ENCODE measurements around the gene CPB2. TPM values are rescaled to one million over a fixed set of nuclear protein-coding genes. Genes with fewer than 3 reads are reported as not detected.

Gene CPB2
- total and polyA plus RNA-seq, 3 donors from 2014 or later, result not detected

DNA sequence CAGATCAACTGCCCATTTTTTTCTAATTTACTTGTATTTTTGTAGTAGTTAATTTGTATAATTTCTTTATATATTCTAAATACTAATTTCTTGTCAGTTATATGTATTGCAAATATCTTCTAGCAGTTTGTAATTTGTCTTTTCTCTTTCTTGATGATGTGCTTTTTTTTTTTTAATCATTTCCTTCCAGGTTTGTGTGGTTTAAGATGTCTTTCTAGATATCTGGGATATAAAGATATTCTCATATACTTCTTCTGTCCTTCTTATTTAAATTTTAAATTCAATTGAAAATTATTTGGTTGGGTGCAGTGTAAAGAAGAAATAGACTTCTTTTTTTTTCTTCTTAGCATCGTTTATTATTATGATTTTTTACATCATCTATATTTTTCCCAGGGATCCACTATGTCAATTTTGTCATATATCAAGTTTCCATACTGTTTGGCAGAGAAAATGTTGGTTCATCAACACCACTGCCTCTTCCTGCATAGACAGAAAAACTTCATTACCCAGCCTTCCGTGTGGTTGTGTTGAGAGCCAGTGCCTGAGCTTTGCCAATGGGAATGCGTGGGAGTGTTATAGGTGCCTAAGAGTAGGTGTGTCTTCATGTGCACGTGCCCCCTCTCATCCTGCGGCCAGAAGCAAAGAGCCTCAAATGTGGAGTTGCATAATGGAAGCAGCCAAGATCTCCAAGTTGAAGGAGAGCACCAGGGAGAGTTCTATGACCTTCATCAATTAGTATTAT lies 15.8 kb downstream of the CPB2 start:
- 74 to 76% methylated on average over 5 of the region's 5 CpGs for WGBS, 2 donors
- H3K27ac ChIP-seq, result no peak overlapping the region
- intact Hi-C loops (cut with DNase I; ENCODE audit: low total_unique reads), result no loop called here
- H3K4me3 ChIP-seq, result no peak overlapping the region
- H3K9me3 ChIP-seq, result no peaks in the 10 kb centered on the region
- no peaks in the 10 kb centered on the region for H3K36me3 ChIP-seq (ENCODE audit: low read depth, missing control alignments)
- H3K4me1 ChIP-seq, result no peaks in the 10 kb centered on the region
- TF ChIP-seq, protein P1, sequence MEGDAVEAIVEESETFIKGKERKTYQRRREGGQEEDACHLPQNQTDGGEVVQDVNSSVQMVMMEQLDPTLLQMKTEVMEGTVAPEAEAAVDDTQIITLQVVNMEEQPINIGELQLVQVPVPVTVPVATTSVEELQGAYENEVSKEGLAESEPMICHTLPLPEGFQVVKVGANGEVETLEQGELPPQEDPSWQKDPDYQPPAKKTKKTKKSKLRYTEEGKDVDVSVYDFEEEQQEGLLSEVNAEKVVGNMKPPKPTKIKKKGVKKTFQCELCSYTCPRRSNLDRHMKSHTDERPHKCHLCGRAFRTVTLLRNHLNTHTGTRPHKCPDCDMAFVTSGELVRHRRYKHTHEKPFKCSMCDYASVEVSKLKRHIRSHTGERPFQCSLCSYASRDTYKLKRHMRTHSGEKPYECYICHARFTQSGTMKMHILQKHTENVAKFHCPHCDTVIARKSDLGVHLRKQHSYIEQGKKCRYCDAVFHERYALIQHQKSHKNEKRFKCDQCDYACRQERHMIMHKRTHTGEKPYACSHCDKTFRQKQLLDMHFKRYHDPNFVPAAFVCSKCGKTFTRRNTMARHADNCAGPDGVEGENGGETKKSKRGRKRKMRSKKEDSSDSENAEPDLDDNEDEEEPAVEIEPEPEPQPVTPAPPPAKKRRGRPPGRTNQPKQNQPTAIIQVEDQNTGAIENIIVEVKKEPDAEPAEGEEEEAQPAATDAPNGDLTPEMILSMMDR (IDR thresholded peaks at IDR 0.05), result no peak
- TF ChIP-seq POLR2A (IDR thresholded peaks at IDR 0.05), result no peak
- no peaks in the 10 kb centered on the region for H3K27me3 ChIP-seq
- DNase-seq, result no peak

DNA sequence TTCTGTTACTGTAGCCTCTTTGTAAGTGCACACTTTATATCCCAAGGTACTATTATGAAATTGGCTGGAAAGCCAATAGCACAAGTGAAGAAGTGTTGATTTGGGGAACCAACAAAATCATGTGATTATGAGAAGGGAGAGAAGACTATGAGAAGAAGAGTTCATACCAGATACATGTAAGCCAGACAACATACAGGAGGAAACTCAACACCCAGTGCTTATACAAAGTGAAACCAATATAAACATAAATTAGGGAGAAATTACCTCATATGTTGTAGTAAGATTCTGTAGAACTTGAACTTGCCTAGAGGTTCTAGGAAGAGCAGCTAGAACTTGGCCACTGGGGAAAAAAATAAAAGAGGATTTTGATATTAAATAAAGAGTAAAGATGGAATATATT lies 17.4 kb downstream of the CPB2 start:
- no peaks in the 10 kb centered on the region for H3K4me1 ChIP-seq
- no peaks in the 10 kb centered on the region for H3K27me3 ChIP-seq
- intact Hi-C loops (cut with DNase I; ENCODE audit: low total_unique reads), result no loop called here
- no peaks in the 10 kb centered on the region for H3K36me3 ChIP-seq (ENCODE audit: low read depth, missing control alignments)
- DNase-seq, result no peak
- no peak overlapping the region for H3K4me3 ChIP-seq
- no peak for TF ChIP-seq POLR2A (IDR thresholded peaks at IDR 0.05)
- TF ChIP-seq, protein P1 (IDR thresholded peaks at IDR 0.05), result no peak
- no peaks in the 10 kb centered on the region for H3K9me3 ChIP-seq
- H3K27ac ChIP-seq, result no peak overlapping the region

DNA sequence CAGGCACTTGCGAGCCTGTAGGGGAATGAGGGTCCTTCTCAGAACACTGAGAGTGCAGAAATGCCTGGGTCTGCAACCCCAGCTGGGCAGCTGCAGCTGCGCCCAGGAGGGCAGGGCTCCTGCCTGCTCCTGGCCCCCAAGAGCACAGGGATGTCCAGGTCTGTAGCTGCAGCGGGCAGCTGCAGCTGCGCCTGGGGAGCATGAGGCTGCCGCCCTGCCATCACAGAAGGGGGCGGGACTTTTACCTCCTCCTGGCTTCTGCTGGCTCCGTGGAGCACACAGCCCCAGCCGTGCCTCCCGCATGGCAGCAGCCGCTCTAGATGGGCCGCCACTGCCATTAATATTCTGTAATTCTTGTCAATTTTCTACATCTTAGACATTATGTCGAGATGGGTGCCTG lies 17.8 kb downstream of the CPB2 start:
- H3K27ac ChIP-seq, result no peak overlapping the region
- TF ChIP-seq, protein P1 (IDR thresholded peaks at IDR 0.05), result no peak
- TF ChIP-seq POLR2A (IDR thresholded peaks at IDR 0.05), result no peak
- intact Hi-C loops (cut with DNase I; ENCODE audit: low total_unique reads), result no loop called here
- WGBS, 2 donors, result 55 to 73% methylated on average over 8 to 12 of the region's 12 CpGs
- H3K4me3 ChIP-seq, result peak overlapping the region in 1 of 2 donors; percentile 4
- no peaks in the 10 kb centered on the region for H3K4me1 ChIP-seq
- DNase-seq, result no peak
- H3K36me3 ChIP-seq (ENCODE audit: low read depth, missing control alignments), result no peaks in the 10 kb centered on the region
- no peaks in the 10 kb centered on the region for H3K27me3 ChIP-seq
- H3K9me3 ChIP-seq, result no peaks in the 10 kb centered on the region

DNA sequence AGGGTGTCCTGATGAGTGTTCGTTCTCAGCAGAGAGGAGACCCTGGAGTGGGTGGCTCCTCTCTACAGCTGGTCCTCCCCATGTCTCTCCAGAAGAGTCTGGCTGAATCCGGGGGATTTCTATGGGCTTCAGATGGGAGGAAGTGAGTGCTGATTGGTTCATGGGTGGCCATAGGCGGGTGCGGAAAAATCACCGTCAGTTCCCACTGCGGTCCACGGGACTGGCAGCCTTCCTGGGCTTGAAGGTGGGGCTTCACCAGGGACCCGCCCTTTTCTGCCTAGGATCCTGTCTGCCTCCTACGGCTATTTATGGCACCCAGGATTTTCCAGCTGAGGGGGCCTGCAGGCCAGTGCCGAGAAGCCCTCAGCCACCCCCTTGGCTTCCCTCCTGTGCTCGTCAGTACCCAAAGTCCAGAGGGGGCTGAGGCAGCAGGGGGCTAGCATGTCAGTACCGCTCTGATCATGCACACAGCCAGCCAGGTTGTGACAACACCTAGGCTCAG lies 18.4 kb downstream of the CPB2 start:
- Histone ChIP-seq H3K9me3 (no peaks in the 10 kb centered on the region), H3K27me3 (no peaks in the 10 kb centered on the region), H3K4me3 (peak overlapping the region in 1 of 2 donors; percentile 4), H3K36me3 (ENCODE audit: low read depth, missing control alignments) (no peaks in the 10 kb centered on the region), H3K27ac (no peak overlapping the region), H3K4me1 (no peaks in the 10 kb centered on the region)
- TF ChIP-seq, protein P1 (IDR thresholded peaks at IDR 0.05), result no peak
- TF ChIP-seq POLR2A (IDR thresholded peaks at IDR 0.05), result no peak
- DNase-seq, result no peak
- intact Hi-C loops (cut with DNase I; ENCODE audit: low total_unique reads), result no loop called here
- 68% methylated on average over 12 of the region's 12 CpGs; no CpG with 5 or more reads in 1 of the 2 donors for WGBS, 2 donors

DNA sequence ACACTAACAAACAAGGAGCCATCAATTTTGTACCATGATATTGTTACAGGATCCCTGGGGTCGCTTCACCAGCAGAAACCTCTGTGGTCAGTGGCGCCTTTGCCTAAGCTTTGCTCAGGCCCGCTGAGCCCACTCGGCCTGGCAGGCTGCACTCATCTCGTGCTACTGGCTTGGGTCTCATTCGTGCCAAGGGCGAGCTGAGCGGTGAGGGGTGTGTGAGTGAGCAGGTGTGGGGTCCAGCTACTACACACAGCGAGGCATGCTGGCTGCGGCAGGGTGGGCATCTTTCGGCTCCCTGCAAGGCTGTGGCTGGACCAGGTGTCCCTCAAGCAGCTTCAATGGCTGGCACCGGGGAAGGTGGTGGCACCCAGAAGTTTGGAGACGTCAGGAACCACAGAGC lies 19.1 kb downstream of the CPB2 start:
- H3K4me3 ChIP-seq, result no peak overlapping the region
- 59 to 83% methylated on average over 8 to 13 of the region's 13 CpGs for WGBS, 2 donors
- intact Hi-C loops (cut with DNase I; ENCODE audit: low total_unique reads), result no loop called here

More for the DNA sequence above, 19.1 kb downstream of the CPB2 start:
- H3K27me3 ChIP-seq, result no peaks in the 10 kb centered on the region
- no peaks in the 10 kb centered on the region for H3K4me1 ChIP-seq
- no peak for TF ChIP-seq POLR2A (IDR thresholded peaks at IDR 0.05)
- TF ChIP-seq, protein P1 (IDR thresholded peaks at IDR 0.05), result no peak
- H3K9me3 ChIP-seq, result no peaks in the 10 kb centered on the region
- H3K36me3 ChIP-seq (ENCODE audit: low read depth, missing control alignments), result no peaks in the 10 kb centered on the region
- H3K27ac ChIP-seq, result no peak overlapping the region
- no peak for DNase-seq

Measured in testis (tissue), 3 donors.